Adrenal gland (tissue), 5 donors: Measurements from ENCODE around the gene FMNL2.

Experiments used
- CTCF ChIP-seq, 6 experiments: fragments of 450-650 bp in 4 of 6; fragments of 200-600 bp in 2 of 6; sonication (generic) in 1 of 6; IDR thresholded peaks; 1 replicate in 5 of 6; 2 replicates in 1 of 6; pipeline versions ENCODE4 v1.5.1 to v1.8.0; 2016 to 2021; ENCODE audit warnings: antibody characterized with exemption in 6 of 6, mild to moderate bottlenecking in 2 of 6, moderate library complexity in 1 of 6
- POLR2A ChIP-seq, 2 donors: fragments of 450-650 bp; IDR thresholded peaks; one replicate each; pipeline ENCODE4 v1.6.1; 2017; ENCODE audit warnings: antibody characterized with exemption in 2 of 2, mild to moderate bottlenecking in 2 of 2, moderate library complexity in 1 of 2
- donor health status: DM: no; HTN: no; CAD: no.

- TF ChIP-seq CTCF (IDR thresholded peaks at IDR 0.05) (no peak), POLR2A (IDR thresholded peaks at IDR 0.05) (no peak)
Observed at GRCh38 chr2:152343426-152343825, 8.5 kb downstream of the FMNL2 start.
